HUES48 (cell line): ENCODE data around the gene TMEM131L.

Source experiments
- H3K27ac ChIP-seq: one replicate; pipeline ENCODE4 v1.7.0; 2013; ENCODE audit warnings: low read depth, low read length, inconsistent platforms
- H3K27me3 ChIP-seq: 2 replicates; pipeline ENCODE4 v1.6.1; 2013; ENCODE audit warnings: mild to moderate bottlenecking, low read length; ENCODE audit not compliant: control insufficient read depth, insufficient read depth
- H3K36me3 ChIP-seq: 2 replicates; pipeline ENCODE4 v1.6.1; 2013; ENCODE audit warnings: low read length; ENCODE audit not compliant: control insufficient read depth, insufficient read depth
- H3K4me1 ChIP-seq: 2 replicates; pipeline ENCODE4 v1.6.1; 2013; ENCODE audit warnings: mild to moderate bottlenecking, low read length; ENCODE audit not compliant: control insufficient read depth, insufficient read depth
- H3K4me3 ChIP-seq: 2 replicates; pipeline ENCODE4 v1.5.1; 2013; ENCODE audit warnings: mild to moderate bottlenecking, low read depth, low read length
- H3K9ac ChIP-seq: 2 replicates; pipeline ENCODE4 v1.6.1; 2013; ENCODE audit warnings: mild to moderate bottlenecking, low read depth, low read length, moderate library complexity
- H3K9me3 ChIP-seq: 2 replicates; pipeline ENCODE4 v1.6.1; 2013; ENCODE audit warnings: low read length; ENCODE audit not compliant: control insufficient read depth, insufficient read depth

The TMEM131L gene

GRCh38 chr4:153428941-153429475, 37.2 kb upstream of the TMEM131L start:
- Histone ChIP-seq H3K36me3 (no peaks in the 10 kb centered on the region), H3K4me1 (no peaks in the 10 kb centered on the region), H3K27me3 (no peaks in the 10 kb centered on the region), H3K9ac (no peak overlapping the region), H3K4me3 (no peak overlapping the region), H3K9me3 (no peaks in the 10 kb centered on the region), H3K27ac (no peak overlapping the region)

DNA sequence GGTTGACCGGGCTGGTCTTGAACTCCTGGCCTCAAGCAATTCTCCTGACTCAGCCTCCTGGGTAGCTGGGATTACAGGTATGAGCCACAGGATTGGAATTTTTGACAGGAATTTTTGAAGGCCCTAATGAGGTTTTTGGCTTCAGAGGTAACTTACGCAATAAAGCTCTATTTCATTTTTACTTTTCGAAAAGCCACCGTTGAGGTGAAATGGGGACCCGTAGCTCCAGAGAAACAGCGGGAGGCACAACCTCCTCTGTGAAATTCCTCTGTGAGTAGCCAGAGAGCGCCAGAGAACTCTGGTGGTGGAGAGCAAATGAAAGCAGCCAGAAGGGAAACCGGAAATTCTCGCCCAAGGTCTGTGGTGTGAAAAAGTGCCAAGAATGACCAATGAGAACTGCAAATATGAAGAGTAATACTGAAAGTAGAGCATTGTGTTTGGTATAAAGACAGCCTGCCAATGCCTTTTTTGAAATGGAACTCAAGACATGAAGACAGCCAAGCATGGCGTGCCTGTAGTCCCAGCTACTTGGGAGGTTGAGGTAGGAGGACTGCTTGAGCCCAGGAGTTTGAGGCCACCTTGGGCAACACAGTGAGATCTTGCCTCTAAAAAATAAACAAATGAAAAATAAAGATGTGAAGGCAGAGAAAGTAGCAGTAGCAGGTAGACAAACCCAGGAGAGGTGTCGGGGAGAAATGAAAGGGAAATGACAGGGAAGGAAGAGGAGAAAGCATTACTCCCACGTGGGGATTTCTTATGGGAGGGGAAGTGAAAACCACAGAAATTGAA, 33.0 kb upstream of the TMEM131L start:
- H3K27me3 ChIP-seq, result no peaks in the 10 kb centered on the region
- H3K9me3 ChIP-seq, result no peaks in the 10 kb centered on the region

DNA sequence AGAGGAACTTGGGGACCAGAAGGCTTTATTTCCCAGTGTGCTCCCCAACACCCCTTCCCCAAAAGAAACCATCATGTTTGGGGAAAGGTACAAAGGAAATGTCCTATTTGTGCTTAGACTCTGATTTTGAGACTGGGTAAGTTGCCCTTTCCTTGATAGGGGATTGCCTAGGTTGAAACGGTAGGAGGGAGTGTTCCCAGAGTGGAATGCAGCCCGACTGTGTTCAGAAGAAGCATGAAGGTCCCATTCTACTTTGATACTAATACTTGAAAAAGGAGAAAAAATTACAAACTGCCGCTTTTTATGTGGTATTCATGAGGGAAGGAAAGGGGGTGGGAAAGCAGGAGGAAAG, 32.4 kb upstream of the TMEM131L start:
- H3K4me3 ChIP-seq, result no peak overlapping the region
- H3K27me3 ChIP-seq, result no peaks in the 10 kb centered on the region
- H3K36me3 ChIP-seq, result no peaks in the 10 kb centered on the region
- H3K9ac ChIP-seq, result no peak overlapping the region
- no peak overlapping the region for H3K27ac ChIP-seq
- H3K4me1 ChIP-seq, result no peaks in the 10 kb centered on the region
- H3K9me3 ChIP-seq, result no peaks in the 10 kb centered on the region

More for the DNA sequence above, 33.0 kb upstream of the TMEM131L start:
- H3K36me3 ChIP-seq, result no peaks in the 10 kb centered on the region
- H3K4me3 ChIP-seq, result no peak overlapping the region
- no peaks in the 10 kb centered on the region for H3K4me1 ChIP-seq
- no peak overlapping the region for H3K9ac ChIP-seq
- H3K27ac ChIP-seq, result no peak overlapping the region

DNA sequence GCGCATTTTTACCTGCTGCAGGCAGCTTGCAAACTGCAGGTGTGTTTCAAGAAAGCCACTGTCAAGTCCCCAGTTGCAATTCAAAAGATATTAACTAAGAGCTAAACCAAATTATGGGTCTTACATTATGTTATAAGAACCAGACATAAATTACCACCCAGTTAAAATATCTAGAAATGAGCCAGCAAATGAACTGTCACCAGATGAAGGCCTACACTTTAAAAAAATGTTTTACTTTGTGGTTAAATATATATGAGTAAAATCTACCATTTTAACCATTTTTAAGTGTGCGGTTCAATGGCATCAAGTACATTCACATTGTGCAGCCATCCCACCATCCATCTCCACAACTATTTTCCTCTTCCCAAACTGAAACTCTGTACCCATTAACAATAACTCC, 32.0 kb upstream of the TMEM131L start:
- Histone ChIP-seq H3K9me3 (no peaks in the 10 kb centered on the region), H3K9ac (no peak overlapping the region), H3K36me3 (no peaks in the 10 kb centered on the region), H3K27ac (no peak overlapping the region), H3K4me1 (no peaks in the 10 kb centered on the region), H3K4me3 (no peak overlapping the region), H3K27me3 (no peaks in the 10 kb centered on the region)

GRCh38 chr4:153438916-153439756, 27.0 kb upstream of the TMEM131L start:
- Histone ChIP-seq H3K4me3 (no peak overlapping the region), H3K9ac (no peak overlapping the region), H3K9me3 (no peaks in the 10 kb centered on the region), H3K4me1 (no peaks in the 10 kb centered on the region), H3K27ac (no peak overlapping the region), H3K36me3 (no peaks in the 10 kb centered on the region), H3K27me3 (no peaks in the 10 kb centered on the region)

- Histone ChIP-seq H3K27me3 (no peaks in the 10 kb centered on the region), H3K4me3 (no peak overlapping the region), H3K4me1 (no peaks in the 10 kb centered on the region), H3K9me3 (no peaks in the 10 kb centered on the region), H3K36me3 (no peaks in the 10 kb centered on the region), H3K27ac (no peak overlapping the region), H3K9ac (no peak overlapping the region)
Measured at GRCh38 chr4:153439831-153440230, 26.3 kb upstream of the TMEM131L start.

DNA sequence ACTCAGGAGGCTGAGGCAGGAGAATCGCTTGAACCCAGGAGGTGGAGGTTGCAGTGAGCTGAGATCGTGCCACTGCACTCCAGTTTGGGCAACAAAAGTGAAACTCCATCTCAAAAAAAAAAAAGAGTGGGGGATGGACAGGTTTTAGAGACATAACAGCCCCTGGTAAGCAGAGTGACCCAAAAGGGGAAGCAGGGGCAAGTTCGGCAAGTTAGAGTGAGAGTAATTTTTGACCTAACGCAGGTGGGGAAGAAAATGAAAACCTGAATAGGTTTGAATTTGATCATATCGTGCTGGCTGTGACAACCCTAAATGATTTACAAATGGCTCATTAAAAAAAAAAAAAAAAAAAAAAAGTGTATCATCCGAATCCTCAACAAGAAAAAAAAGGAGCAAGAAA, 25.7 kb upstream of the TMEM131L start:
- Histone ChIP-seq H3K4me3 (no peak overlapping the region), H3K4me1 (no peaks in the 10 kb centered on the region), H3K9ac (no peak overlapping the region), H3K27me3 (no peaks in the 10 kb centered on the region), H3K9me3 (no peaks in the 10 kb centered on the region), H3K36me3 (no peaks in the 10 kb centered on the region), H3K27ac (no peak overlapping the region)

DNA sequence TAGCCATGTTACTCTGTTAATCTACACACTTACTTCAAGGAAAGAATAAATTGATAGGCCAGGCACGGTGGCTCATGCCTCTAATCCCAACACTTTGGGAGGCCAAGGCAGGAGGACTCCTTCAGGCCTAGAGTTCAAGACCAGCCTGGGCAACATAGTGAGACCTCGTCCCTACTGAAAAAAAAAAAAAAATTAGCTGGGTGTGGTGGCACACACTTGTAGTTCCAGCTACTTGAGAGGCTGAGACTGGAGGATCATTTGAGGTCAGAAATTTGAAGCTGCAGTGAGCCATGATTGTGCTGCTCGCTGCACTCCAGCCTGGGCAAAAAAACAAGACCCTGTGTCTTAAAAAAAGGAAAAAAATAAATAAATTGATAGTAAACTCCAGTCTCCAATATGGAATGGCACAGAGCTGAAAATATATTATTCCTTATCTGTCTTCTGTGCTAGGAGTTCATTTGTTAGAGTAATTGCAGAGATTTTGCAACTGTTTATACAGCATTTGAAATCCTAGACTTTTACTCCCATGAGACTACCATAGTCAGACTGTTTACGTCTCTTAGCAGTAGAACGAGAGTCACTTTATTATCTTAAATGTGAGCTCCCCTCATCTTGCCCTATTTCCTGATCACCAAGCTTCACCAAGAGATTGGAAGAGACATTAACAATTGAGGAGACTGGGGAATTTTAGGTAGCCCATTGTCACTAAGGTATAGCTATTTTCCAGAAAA, 18.8 kb upstream of the TMEM131L start:
- Histone ChIP-seq H3K27ac (no peak overlapping the region), H3K9ac (no peak overlapping the region), H3K4me3 (no peak overlapping the region), H3K36me3 (no peaks in the 10 kb centered on the region), H3K9me3 (no peaks in the 10 kb centered on the region), H3K27me3 (no peaks in the 10 kb centered on the region), H3K4me1 (peaks cover 7% of the 10 kb centered on the region)

DNA sequence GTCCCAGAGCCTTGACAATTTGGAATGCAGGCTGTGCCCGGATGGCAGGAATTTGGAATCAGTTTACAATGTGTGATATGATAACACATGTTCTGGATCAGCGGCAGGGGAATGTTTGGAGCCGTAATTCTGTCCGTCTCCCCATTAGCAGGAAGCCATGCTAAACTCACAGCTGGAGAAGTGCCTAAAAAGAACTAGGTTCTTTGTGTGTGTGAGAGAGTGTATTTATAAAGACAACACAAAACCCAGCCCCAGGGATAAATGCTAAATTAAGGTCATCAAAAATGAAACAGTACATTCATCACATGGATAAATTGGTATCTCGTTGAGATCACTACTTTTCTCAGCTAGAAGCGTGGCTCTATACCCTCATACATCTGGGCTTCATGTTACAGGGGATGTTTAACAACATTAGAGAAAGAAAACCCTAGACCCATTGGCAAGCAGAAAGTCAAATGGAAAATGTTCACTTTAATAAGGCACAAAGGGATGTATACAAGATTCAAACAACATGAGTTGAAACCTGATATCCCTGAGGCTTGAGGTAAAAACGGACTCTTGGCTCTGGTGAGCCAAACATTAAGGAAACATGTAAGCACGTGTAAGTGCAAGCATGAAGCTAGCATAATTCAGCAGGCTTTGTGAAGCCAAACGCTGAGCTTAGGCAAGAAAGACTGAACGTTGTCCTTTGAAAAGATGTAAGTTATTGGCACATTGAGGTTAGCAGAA, 18.0 kb upstream of the TMEM131L start:
- no peaks in the 10 kb centered on the region for H3K27me3 ChIP-seq
- H3K4me1 ChIP-seq, result peaks cover 9% of the 10 kb centered on the region
- H3K9ac ChIP-seq, result no peak overlapping the region
- H3K4me3 ChIP-seq, result no peak overlapping the region
- no peak overlapping the region for H3K27ac ChIP-seq
- no peaks in the 10 kb centered on the region for H3K9me3 ChIP-seq
- H3K36me3 ChIP-seq, result no peaks in the 10 kb centered on the region

DNA sequence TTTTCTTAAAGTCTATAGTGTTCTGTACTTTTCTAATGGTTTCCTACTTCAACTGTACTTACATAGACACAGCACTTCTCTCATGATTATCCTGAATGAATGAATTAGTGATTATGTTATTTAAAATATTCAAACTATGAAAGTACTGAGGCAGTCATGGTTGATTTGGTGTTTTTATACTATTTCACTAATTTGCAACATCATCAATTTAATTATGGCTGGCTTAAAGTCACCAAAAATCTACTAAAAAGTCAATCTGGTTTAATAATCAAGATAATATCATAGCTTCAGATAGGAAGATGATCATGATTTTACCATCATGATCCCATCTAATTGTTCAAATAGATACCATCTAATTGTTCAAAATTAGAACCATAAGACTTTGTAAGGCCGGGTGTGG, 16.8 kb upstream of the TMEM131L start:
- Histone ChIP-seq H3K4me1 (peaks cover 9% of the 10 kb centered on the region), H3K9ac (no peak overlapping the region), H3K9me3 (no peaks in the 10 kb centered on the region), H3K36me3 (no peaks in the 10 kb centered on the region), H3K4me3 (no peak overlapping the region), H3K27me3 (no peaks in the 10 kb centered on the region), H3K27ac (no peak overlapping the region)
